H1 (cell line): ENCODE data around the gene SIM2. TPM values are rescaled to one million over a fixed set of nuclear protein-coding genes. Genes with fewer than 3 reads are reported as not detected.

ENCODE experiments used
- CTCF ChIA-PET: fragments of 300-600 bp; sonication (Branson Sonifier 250); formaldehyde crosslinking; loops from one replicate; lab custom pipeline; 2021; ENCODE audit not compliant: partially characterized antibody; lab: Charles Lee
- POLR2A ChIA-PET: fragments of 300-600 bp; sonication (Branson Sonifier 250); formaldehyde crosslinking; loops from one replicate; lab custom pipeline; 2021; ENCODE audit warnings: inconsistent platforms; ENCODE audit not compliant: partially characterized antibody; lab: Charles Lee
- DNase-seq, 2 experiments: peaks; one replicate each; pipeline versions ENCODE4 v3.0.0 to v3.0.0-alpha.2; 2010 to 2022; ENCODE audit warnings: low spot score in 2 of 2, low read depth in 1 of 2, mixed read lengths in 1 of 2
- FAIRE-seq: peaks from 2 replicates; lab custom pipeline; 2011; peaks lifted over from hg19 to GRCh38; lab: Jason Lieb, UNC
- H2AFZ ChIP-seq: 2 replicates; pipeline ENCODE4 v1.8.1; 2012; ENCODE audit warnings: low read length, inconsistent platforms
- H2AK5ac ChIP-seq: 2 replicates; pipeline ENCODE4 v1.6.1; 2013; ENCODE audit warnings: low read depth, low read length
- H2BK120ac ChIP-seq: replicated peaks from 2 replicates; pipeline ENCODE3; 2013; ENCODE audit warnings: low read depth, low read length, inconsistent platforms
- H2BK12ac ChIP-seq: 2 replicates; pipeline ENCODE4 v1.6.1; 2013; ENCODE audit warnings: low read depth, low read length
- H2BK15ac ChIP-seq: 2 replicates; pipeline ENCODE4 v1.6.1; 2013; ENCODE audit warnings: low read length
- H2BK20ac ChIP-seq: 2 replicates; pipeline ENCODE4 v1.6.1; 2013; ENCODE audit warnings: low read length
- H2BK5ac ChIP-seq: 2 replicates; pipeline ENCODE4 v1.6.1; 2013; ENCODE audit warnings: low read depth, low read length
- H3K14ac ChIP-seq: 2 replicates; pipeline ENCODE4 v1.6.1; 2013; ENCODE audit warnings: inconsistent platforms; ENCODE audit not compliant: insufficient read length
- H3K18ac ChIP-seq: 2 replicates; pipeline ENCODE4 v1.6.1; 2013; ENCODE audit warnings: low read length; ENCODE audit errors: extremely low read depth
- H3K23ac ChIP-seq: 2 replicates; pipeline ENCODE4 v1.6.1; 2013; ENCODE audit warnings: inconsistent platforms; ENCODE audit not compliant: insufficient read length
- H3K23me2 ChIP-seq: 2 replicates; pipeline ENCODE4 v1.6.1; 2013; ENCODE audit warnings: low read depth, low read length
- H3K27ac ChIP-seq: 2 replicates; pipeline ENCODE4 v1.6.1; 2011; ENCODE audit warnings: low read depth, low read length, inconsistent platforms
- H3K27me3 ChIP-seq, 4 experiments: replicated peaks in 1 of 4; 1 replicate in 1 of 4; 2 replicates in 3 of 4; pipeline versions ENCODE4 v1.6.1 to v1.8.1; 2011 to 2013; ENCODE audit warnings: low read length in 3 of 4, mild to moderate bottlenecking in 3 of 4, inconsistent platforms in 2 of 4, mixed read lengths in 2 of 4, moderate library complexity in 1 of 4; ENCODE audit not compliant: control insufficient read depth in 3 of 4, insufficient read depth in 3 of 4; ENCODE audit errors: extremely low read depth in 1 of 4
- H3K36me3 ChIP-seq, 4 experiments: 2 replicates each; pipeline versions ENCODE4 v1.6.1 to v1.8.1; 2011 to 2013; ENCODE audit warnings: mild to moderate bottlenecking in 4 of 4, low read length in 3 of 4, moderate library complexity in 2 of 4, control low read depth in 1 of 4, inconsistent platforms in 1 of 4; ENCODE audit not compliant: insufficient read depth in 4 of 4, control insufficient read depth in 2 of 4
- H3K4ac ChIP-seq: replicated peaks from 2 replicates; pipeline ENCODE3; 2013; ENCODE audit warnings: low read length, low read depth, mixed read lengths, inconsistent platforms; ENCODE audit not compliant: insufficient read length
- H3K4me1 ChIP-seq, 4 experiments: replicated peaks in 1 of 4; 1 replicate in 1 of 4; 2 replicates in 3 of 4; pipeline versions ENCODE4 v1.6.1 to v1.8.1; 2011 to 2013; ENCODE audit warnings: low read length in 3 of 4, inconsistent platforms in 2 of 4, mixed read lengths in 1 of 4; ENCODE audit not compliant: insufficient read depth in 4 of 4, control insufficient read depth in 3 of 4
- H3K4me2 ChIP-seq, 2 experiments: 2 replicates each; pipeline versions ENCODE4 v1.6.1 to v1.8.1; 2011 to 2013; ENCODE audit warnings: low read depth in 2 of 2, low read length in 2 of 2, control low read depth in 1 of 2, inconsistent platforms in 1 of 2, mild to moderate bottlenecking in 1 of 2; ENCODE audit not compliant: insufficient read depth in 1 of 2
- H3K4me3 ChIP-seq, 4 experiments: fragments of 200-600, 300-600 bp in 1 of 4; sonication (generic), shearing (Covaris generic), sonication (Bioruptor Twin) in 1 of 4; 2 replicates each; pipeline versions ENCODE4 v1.5.1 to v1.8.1; 2011 to 2016; ENCODE audit warnings: low read length in 4 of 4, low read depth in 3 of 4, control low read depth in 2 of 4, inconsistent platforms in 2 of 4, mild to moderate bottlenecking in 2 of 4, mixed read lengths in 1 of 4, moderate library complexity in 1 of 4; ENCODE audit not compliant: insufficient read depth in 2 of 4; ENCODE audit errors: extremely low read depth in 1 of 4
- H3K56ac ChIP-seq: replicated peaks from 2 replicates; pipeline ENCODE3; 2013; ENCODE audit warnings: low read depth, mild to moderate bottlenecking, mixed read lengths, low read length, inconsistent platforms; ENCODE audit not compliant: insufficient read length
- H3K79me1 ChIP-seq: 2 replicates; pipeline ENCODE4 v1.6.1; 2013; ENCODE audit warnings: low read depth, low read length, control low read depth
- H3K79me2 ChIP-seq, 2 experiments: 2 replicates each; pipeline versions ENCODE4 v1.6.1 to v1.8.1; 2012 to 2013; ENCODE audit warnings: low read length in 2 of 2, mild to moderate bottlenecking in 2 of 2, inconsistent platforms in 1 of 2; ENCODE audit not compliant: insufficient read depth in 2 of 2, control insufficient read depth in 1 of 2
- H3K9ac ChIP-seq, 4 experiments: replicated peaks in 1 of 4; 1 replicate in 1 of 4; 2 replicates in 3 of 4; pipeline versions ENCODE4 v1.6.1 to v1.8.1; 2011 to 2013; ENCODE audit warnings: low read depth in 3 of 4, low read length in 3 of 4, control low read depth in 2 of 4, mild to moderate bottlenecking in 2 of 4, moderate library complexity in 2 of 4, inconsistent platforms in 1 of 4; ENCODE audit errors: extremely low read depth in 1 of 4
- H3K9me3 ChIP-seq, 2 experiments: 2 replicates each; pipeline versions ENCODE4 v1.6.1 to v1.8.1; 2012 to 2013; ENCODE audit warnings: mild to moderate bottlenecking in 2 of 2, moderate library complexity in 2 of 2, control low read depth in 1 of 2, inconsistent platforms in 1 of 2, low read depth in 1 of 2, low read length in 1 of 2, mixed read lengths in 1 of 2; ENCODE audit not compliant: insufficient read depth in 2 of 2
- H4K20me1 ChIP-seq, 2 experiments: replicated peaks in 1 of 2; 2 replicates each; pipeline versions ENCODE3 to v1.8.1; 2011 to 2013; ENCODE audit warnings: inconsistent platforms in 2 of 2, low read length in 2 of 2, mild to moderate bottlenecking in 1 of 2; ENCODE audit not compliant: insufficient read depth in 2 of 2, control insufficient read depth in 1 of 2
- H4K5ac ChIP-seq: 2 replicates; pipeline ENCODE4 v1.6.1; 2013; ENCODE audit warnings: low read length, low read depth, mixed read lengths, inconsistent platforms; ENCODE audit not compliant: insufficient read length
- H4K8ac ChIP-seq: 2 replicates; pipeline ENCODE4 v1.8.0; 2013; ENCODE audit warnings: mild to moderate bottlenecking, moderate library complexity, low read length, inconsistent platforms; ENCODE audit not compliant: insufficient read depth; ENCODE audit errors: extremely low read depth
- H4K91ac ChIP-seq: replicated peaks from 2 replicates; pipeline ENCODE3; 2013; ENCODE audit warnings: low read length, mixed read lengths, inconsistent platforms; ENCODE audit not compliant: insufficient read length
- JUND ChIP-seq: IDR thresholded peaks from 2 replicates; pipeline ENCODE4 v1.6.1; 2011; ENCODE audit warnings: mild to moderate bottlenecking, improper control_type of control experiment, low read length
- WGBS, 2 experiments: shearing (Covaris generic) in 1 of 2; methylation state at CpG; one replicate each; pipeline versions ENCODE4 v1.1.6 to v1.1.7; 2013 to 2015; ENCODE audit warnings: low lambda C conversion rate in 2 of 2, mixed read lengths in 2 of 2, inconsistent platforms in 1 of 2, low coverage in 1 of 2, missing lambda C conversion rate in 1 of 2; ENCODE audit not compliant: insufficient replicate concordance in 2 of 2, insufficient coverage in 1 of 2, insufficient read length in 1 of 2; ENCODE audit errors: extremely low coverage in 1 of 2, missing lambda C conversion rate in 1 of 2; 5-methylcytosine and 5-hydroxymethylcytosine counted together
- polyA plus RNA-seq, 7 experiments: library from polyadenylated mRNA; depleted of rRNA in 3 of 7; stranded (reverse) in 5 of 7; unstranded in 2 of 7; fragments of >200 nt in 5 of 7; fragments of 200-250 nt in 2 of 7; gene quantifications; 1 replicate in 5 of 7; 2 replicates in 1 of 7; 4 replicates in 1 of 7; pipeline versions ENCODE4 v1.2.1 to v1.2.3, GENCODE V29; 2011 to 2013; ENCODE audit warnings: missing spikeins in 2 of 7, mixed read lengths in 2 of 7
- total RNA-seq: library from RNA; stranded (reverse); fragmentation: NEBNext Ultra II Directional; extraction: Animal tissue kit (Norgen Biotek cat#: 25700); gene quantifications from 2 replicates; pipeline ENCODE4 v1.2.1, GENCODE V29; 2021

Gene SIM2
- total and polyA plus RNA-seq, 2 of the 8 experiments (the other 6 are each of a cell fraction or from before 2014, with no cell fraction given) = 0.05 to 0.26 TPM

GRCh38 chr21:36716387-36716786, 17.5 kb downstream of the SIM2 start:
- Histone ChIP-seq H4K91ac (no peak overlapping the region), H3K36me3 (no peaks in the 10 kb centered on the region), H4K20me1 (no peaks in the 10 kb centered on the region), H4K5ac (no peak overlapping the region), H2BK120ac (no peak overlapping the region), H3K9ac (no peak overlapping the region), H2BK15ac (no peak overlapping the region), H4K8ac (no peak overlapping the region), H3K14ac (no peak overlapping the region), H3K79me1 (no peaks in the 10 kb centered on the region), H2AK5ac (no peak overlapping the region), H2BK20ac (no peak overlapping the region), H2BK12ac (no peak overlapping the region), H2AFZ (no peak overlapping the region), H3K4me1 (peaks cover 0 to 7% (median 3%) of the 10 kb centered on the region in 4 experiments; a peak in 4 of 7 replicates), H3K27me3 (peaks cover 0 to 18% (median 5%) of the 10 kb centered on the region in 4 experiments; a peak in 6 of 7 replicates), H2BK5ac (no peak overlapping the region), H3K23ac (no peak overlapping the region), H3K4me3 (no peak overlapping the region), H3K27ac (no peak overlapping the region), H3K56ac (no peak overlapping the region), H3K18ac (no peak overlapping the region), H3K4me2 (no peak overlapping the region), H3K4ac (no peak overlapping the region), H3K9me3 (no peaks in the 10 kb centered on the region), H3K23me2 (no peaks in the 10 kb centered on the region), H3K79me2 (no peaks in the 10 kb centered on the region)
- DNase-seq (no peak), FAIRE-seq (no peak)
- 86% methylated on average over 2 of the region's 2 CpGs; no CpG with 5 or more reads in 1 of the 2 experiments for WGBS, 2 experiments
- ChIA-PET CTCF (interaction anchor here (0.9 to 3.7 kb wide), 6 partner anchors 9 to 211 kb away, joined by 3 to 15 read pairs (median 4); no protein-coding TSS in a partner anchor), POLR2A (no interaction called here)
- TF ChIP-seq JUND = no peak
